ENCODE data around the gene FBN2. TPM values are rescaled to one million over a fixed set of nuclear protein-coding genes. Genes with fewer than 3 reads are reported as not detected.
"Not testable (repeated sequence)": the region's sequence is repeated elsewhere in the genome, so short reads cannot be mapped to it uniquely, and the experiment has no call there.

The FBN2 gene
- total and polyA plus RNA-seq, 7 donors = under 0.01 to 0.46 (median 0.04) TPM; not detected in 1

DNA sequence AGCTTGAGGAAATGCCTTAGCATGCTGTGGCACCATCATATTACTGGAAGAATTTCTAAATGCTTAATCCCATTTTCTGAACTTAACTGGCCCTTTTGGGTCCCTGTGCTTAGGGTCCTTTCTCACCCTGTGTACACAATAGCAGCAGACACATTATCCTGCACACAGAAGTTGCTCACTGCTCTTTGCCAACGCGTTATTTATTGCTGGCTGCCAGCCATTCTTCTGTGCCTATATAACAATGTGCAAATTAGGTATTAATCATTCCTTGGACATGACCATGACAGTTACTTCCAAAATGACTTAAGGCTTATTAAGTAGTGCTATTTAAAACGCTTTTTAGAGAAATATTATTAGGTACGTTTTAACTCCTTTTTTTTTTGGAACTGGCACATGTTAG is 134.7 kb downstream of the FBN2 start:
- intact Hi-C loops (cut with DNase I) = no loop called here
- WGBS, 3 donors = 10 to 34% (median 13%) methylated on average over 4 of the region's 4 CpGs

DNA sequence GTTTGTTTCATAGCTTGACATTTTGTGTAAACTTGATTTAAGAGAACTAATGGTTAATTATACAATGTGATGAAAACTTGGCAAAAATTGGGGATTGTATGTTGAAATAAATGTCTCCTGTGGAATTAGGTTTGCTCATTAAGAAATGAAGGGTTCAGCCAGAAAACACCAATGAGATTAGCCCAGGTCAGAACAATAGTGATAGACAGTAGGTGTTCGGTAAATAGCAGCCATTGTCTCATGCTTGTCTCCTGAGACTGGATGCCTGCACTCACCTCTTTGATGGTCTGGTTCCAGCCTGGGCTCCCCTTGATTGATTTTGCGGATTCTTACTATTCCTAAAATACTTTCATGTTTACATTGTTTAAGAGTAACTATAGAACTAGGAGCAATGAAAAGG is 135.5 kb downstream of the FBN2 start:
- ATAC-seq (no peak), DNase-seq (no peak)
- H3K9me3 ChIP-seq = no peaks in the 10 kb centered on the region
- no peaks in the 10 kb centered on the region for H3K4me1 ChIP-seq
- no peaks in the 10 kb centered on the region for H3K36me3 ChIP-seq (ENCODE audit: insufficient read depth in 1 of 2, low read depth in 1 of 2)
- H3K27ac ChIP-seq = no peak overlapping the region
- intact Hi-C loops (cut with DNase I) = no loop called here
- H3K4me3 ChIP-seq = no peak overlapping the region
- no peaks in the 10 kb centered on the region for H3K27me3 ChIP-seq (ENCODE audit: insufficient read depth in 3 of 3, low read length in 2 of 3)
- 65 to 82% (median 78%) methylated on average over 2 of the region's 2 CpGs for WGBS, 3 donors
- TF ChIP-seq, protein P1, sequence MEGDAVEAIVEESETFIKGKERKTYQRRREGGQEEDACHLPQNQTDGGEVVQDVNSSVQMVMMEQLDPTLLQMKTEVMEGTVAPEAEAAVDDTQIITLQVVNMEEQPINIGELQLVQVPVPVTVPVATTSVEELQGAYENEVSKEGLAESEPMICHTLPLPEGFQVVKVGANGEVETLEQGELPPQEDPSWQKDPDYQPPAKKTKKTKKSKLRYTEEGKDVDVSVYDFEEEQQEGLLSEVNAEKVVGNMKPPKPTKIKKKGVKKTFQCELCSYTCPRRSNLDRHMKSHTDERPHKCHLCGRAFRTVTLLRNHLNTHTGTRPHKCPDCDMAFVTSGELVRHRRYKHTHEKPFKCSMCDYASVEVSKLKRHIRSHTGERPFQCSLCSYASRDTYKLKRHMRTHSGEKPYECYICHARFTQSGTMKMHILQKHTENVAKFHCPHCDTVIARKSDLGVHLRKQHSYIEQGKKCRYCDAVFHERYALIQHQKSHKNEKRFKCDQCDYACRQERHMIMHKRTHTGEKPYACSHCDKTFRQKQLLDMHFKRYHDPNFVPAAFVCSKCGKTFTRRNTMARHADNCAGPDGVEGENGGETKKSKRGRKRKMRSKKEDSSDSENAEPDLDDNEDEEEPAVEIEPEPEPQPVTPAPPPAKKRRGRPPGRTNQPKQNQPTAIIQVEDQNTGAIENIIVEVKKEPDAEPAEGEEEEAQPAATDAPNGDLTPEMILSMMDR (IDR thresholded peaks at IDR 0.05) = no peak

More for the DNA sequence above, 134.7 kb downstream of the FBN2 start:
- no peaks in the 10 kb centered on the region for H3K27me3 ChIP-seq (ENCODE audit: insufficient read depth in 3 of 3, low read length in 2 of 3)
- ATAC-seq (no peak), DNase-seq (no peak)
- TF ChIP-seq, protein P1 (IDR thresholded peaks at IDR 0.05) = no peak
- H3K4me1 ChIP-seq = no peaks in the 10 kb centered on the region
- no peak overlapping the region for H3K4me3 ChIP-seq
- no peak overlapping the region for H3K27ac ChIP-seq
- no peaks in the 10 kb centered on the region for H3K9me3 ChIP-seq
- no peaks in the 10 kb centered on the region for H3K36me3 ChIP-seq (ENCODE audit: insufficient read depth in 1 of 2, low read depth in 1 of 2)

DNA sequence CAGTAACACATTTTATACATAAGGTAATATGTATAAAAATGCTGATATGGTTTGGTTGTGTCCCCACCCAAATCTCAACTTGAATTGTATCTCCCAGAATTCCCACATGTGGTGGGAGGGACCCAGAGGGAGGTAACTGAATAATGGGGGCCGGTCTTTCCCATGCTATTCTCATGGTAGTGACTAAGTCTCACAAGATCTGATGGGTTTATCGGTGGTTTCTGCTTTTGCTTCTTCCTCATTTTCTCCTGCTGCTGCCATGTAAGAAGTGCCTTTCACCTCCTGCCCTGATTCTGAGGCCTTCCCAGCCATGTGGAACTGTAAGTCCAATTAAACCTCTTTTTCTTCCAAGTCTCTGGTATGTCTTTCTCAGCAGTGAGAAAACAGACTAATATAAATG is 137.3 kb downstream of the FBN2 start:
- H3K4me1 ChIP-seq; H3K36me3 ChIP-seq (ENCODE audit: insufficient read depth in 1 of 2, low read depth in 1 of 2); H3K9me3 ChIP-seq; intact Hi-C loops (cut with DNase I); H3K4me3 ChIP-seq; H3K27ac ChIP-seq; DNase-seq; ATAC-seq; H3K27me3 ChIP-seq (ENCODE audit: insufficient read depth in 3 of 3, low read length in 2 of 3): not testable (repeated sequence)
- 98% methylated on average over 2 of the region's 2 CpGs for WGBS, 3 donors

DNA sequence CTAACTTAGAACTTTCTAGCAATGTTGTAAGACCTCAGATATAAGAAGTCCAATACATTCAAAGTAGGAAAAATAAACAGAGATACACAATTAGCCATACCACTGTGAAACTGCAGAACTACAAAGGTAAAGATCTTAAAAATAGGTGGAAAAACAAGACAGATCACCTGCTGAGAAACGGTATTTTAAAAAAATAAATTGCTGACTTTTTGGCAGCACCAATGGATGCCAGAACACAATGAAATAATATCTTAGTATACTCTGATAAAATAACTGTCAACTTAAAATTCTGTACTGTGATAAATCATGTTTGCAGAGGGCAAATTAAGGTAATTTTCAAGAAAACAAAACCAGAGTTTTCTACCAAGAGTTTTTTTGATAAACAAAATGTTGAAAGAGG is 138.9 kb downstream of the FBN2 start:
- TF ChIP-seq, protein P1 (IDR thresholded peaks at IDR 0.05) = no peak
- Histone ChIP-seq H3K4me1 (no peaks in the 10 kb centered on the region), H3K27me3 (ENCODE audit: insufficient read depth in 3 of 3, low read length in 2 of 3) (no peaks in the 10 kb centered on the region), H3K9me3 (no peaks in the 10 kb centered on the region), H3K36me3 (ENCODE audit: insufficient read depth in 1 of 2, low read depth in 1 of 2) (no peaks in the 10 kb centered on the region), H3K27ac (no peak overlapping the region), H3K4me3 (no peak overlapping the region)
- DNase-seq = no peak
- intact Hi-C loops (cut with DNase I) = no loop called here
- no peak for ATAC-seq
- 41 to 70% (median 66%) methylated on average over 1 of the region's 1 CpG for WGBS, 3 donors

DNA sequence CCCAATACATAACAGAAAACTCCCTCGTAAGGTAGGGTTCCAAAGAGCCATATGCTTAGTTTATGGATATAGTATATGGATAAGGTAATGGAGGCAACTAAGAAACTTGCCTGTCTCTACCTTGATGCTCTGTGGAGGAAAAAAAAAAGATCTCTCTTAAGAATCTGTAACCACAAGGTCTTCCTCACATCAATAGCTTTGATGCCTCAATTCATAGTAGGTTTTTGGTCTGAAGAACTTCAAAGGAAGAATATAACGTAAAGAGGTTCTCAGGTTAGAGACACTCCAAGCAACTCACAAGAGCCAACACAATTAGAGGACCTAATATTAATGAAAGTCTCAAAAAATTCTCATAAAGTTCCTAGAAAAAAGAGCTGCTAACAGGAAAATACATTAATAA is 140.2 kb downstream of the FBN2 start:
- ATAC-seq (no peak), DNase-seq (no peak)
- intact Hi-C loops (cut with DNase I) = no loop called here
- Histone ChIP-seq H3K36me3 (ENCODE audit: insufficient read depth in 1 of 2, low read depth in 1 of 2) (no peaks in the 10 kb centered on the region), H3K27ac (no peak overlapping the region), H3K4me1 (no peaks in the 10 kb centered on the region), H3K9me3 (no peaks in the 10 kb centered on the region), H3K4me3 (no peak overlapping the region), H3K27me3 (ENCODE audit: insufficient read depth in 3 of 3, low read length in 2 of 3) (no peaks in the 10 kb centered on the region)
- WGBS, 3 donors = 93 to 96% (median 93%) methylated on average over 2 of the region's 2 CpGs
- TF ChIP-seq, protein P1 (IDR thresholded peaks at IDR 0.05) = no peak

Measured in psoas muscle (tissue), 8 donors.